Lung (tissue), 12 donors: ENCODE results near the gene RPS6KA2. TPM values are rescaled to one million over a fixed set of nuclear protein-coding genes. Genes with fewer than 3 reads are reported as not detected.

Source experiments
- ATAC-seq: fragments of 200-7000 bp; cut with Tn5 transposase; one replicate; pipeline ENCODE4 v1.9.1; 2020; ENCODE audit warnings: moderate number of reproducible peaks; ENCODE audit not compliant: insufficient read depth, low FRiP score
- DNase-seq, 3 donors: peaks; one replicate each; pipeline ENCODE4 v3.0.0-alpha.2; 2013 to 2017
- H3K27ac ChIP-seq, 2 donors: one replicate each; pipeline ENCODE4 v1.5.1; 2013; ENCODE audit warnings: mild to moderate bottlenecking in 2 of 2, moderate library complexity in 2 of 2, control low read depth in 1 of 2, inconsistent platforms in 1 of 2, low read depth in 1 of 2, low read length in 1 of 2
- H3K27me3 ChIP-seq, 3 donors: one replicate each; pipeline ENCODE4 v1.5.1; 2013; ENCODE audit warnings: low read length in 2 of 3; ENCODE audit not compliant: control insufficient read depth in 3 of 3, insufficient read depth in 3 of 3
- H3K36me3 ChIP-seq, 4 donors: one replicate each; pipeline ENCODE4 v1.5.1; 2013; ENCODE audit warnings: low read length in 4 of 4, mild to moderate bottlenecking in 1 of 4, moderate library complexity in 1 of 4; ENCODE audit not compliant: control insufficient read depth in 4 of 4, insufficient read depth in 4 of 4
- H3K4me1 ChIP-seq, 5 donors: one replicate each; pipeline ENCODE4 v1.5.1; 2013; ENCODE audit warnings: low read length in 5 of 5, mild to moderate bottlenecking in 2 of 5, moderate library complexity in 1 of 5; ENCODE audit not compliant: control insufficient read depth in 5 of 5, insufficient read depth in 5 of 5
- H3K4me3 ChIP-seq: one replicate; pipeline ENCODE4 v1.5.1; 2013; ENCODE audit warnings: mild to moderate bottlenecking, control low read depth, moderate library complexity
- H3K9ac ChIP-seq, 2 donors: one replicate each; pipeline ENCODE4 v1.5.1; 2013; ENCODE audit warnings: low read length in 2 of 2, control low read depth in 1 of 2; ENCODE audit not compliant: insufficient read depth in 1 of 2
- H3K9me3 ChIP-seq, 4 donors: one replicate each; pipeline ENCODE4 v1.5.1; 2013; ENCODE audit warnings: low read length in 3 of 4, mild to moderate bottlenecking in 1 of 4, moderate library complexity in 1 of 4; ENCODE audit not compliant: control insufficient read depth in 4 of 4, insufficient read depth in 3 of 4
- WGBS, 2 donors: extraction: QIAGEN DNeasy Blood & Tissue Kit; methylation state at CpG; one replicate each; pipeline ENCODE4 v1.1.7; 2013; 5-methylcytosine and 5-hydroxymethylcytosine counted together
- polyA plus RNA-seq, 2 donors: library from polyadenylated mRNA; stranded (reverse); fragments of 200-250 nt; gene quantifications; one replicate each; pipeline ENCODE4 v1.2.1, GENCODE V29; 2013
- total RNA-seq, 2 donors: library from RNA; depleted of rRNA in 1 of 2; stranded (reverse); fragments of >200 nt in 1 of 2; gene quantifications; one replicate each; pipeline ENCODE4 v1.2.1, GENCODE V29; 2014 to 2021
- TF ChIP-seq, protein P1 (sequence below): IDR thresholded peaks from 2 replicates; pipeline ENCODE4 v1.5.1; 2012; ENCODE audit warnings: mild to moderate bottlenecking; ENCODE audit errors: control extremely low read depth, extremely low read depth
- donor health status: control.
- donor health status: control.
- donor health status: Bipolar disorder and iron deficiency.
- donor health status: healthy.
- donor health status: DM: yes; HTN: yes; CAD: no.

Gene RPS6KA2
- total and polyA plus RNA-seq, 4 donors: 61.9 to 185 (median 105) TPM

DNA sequence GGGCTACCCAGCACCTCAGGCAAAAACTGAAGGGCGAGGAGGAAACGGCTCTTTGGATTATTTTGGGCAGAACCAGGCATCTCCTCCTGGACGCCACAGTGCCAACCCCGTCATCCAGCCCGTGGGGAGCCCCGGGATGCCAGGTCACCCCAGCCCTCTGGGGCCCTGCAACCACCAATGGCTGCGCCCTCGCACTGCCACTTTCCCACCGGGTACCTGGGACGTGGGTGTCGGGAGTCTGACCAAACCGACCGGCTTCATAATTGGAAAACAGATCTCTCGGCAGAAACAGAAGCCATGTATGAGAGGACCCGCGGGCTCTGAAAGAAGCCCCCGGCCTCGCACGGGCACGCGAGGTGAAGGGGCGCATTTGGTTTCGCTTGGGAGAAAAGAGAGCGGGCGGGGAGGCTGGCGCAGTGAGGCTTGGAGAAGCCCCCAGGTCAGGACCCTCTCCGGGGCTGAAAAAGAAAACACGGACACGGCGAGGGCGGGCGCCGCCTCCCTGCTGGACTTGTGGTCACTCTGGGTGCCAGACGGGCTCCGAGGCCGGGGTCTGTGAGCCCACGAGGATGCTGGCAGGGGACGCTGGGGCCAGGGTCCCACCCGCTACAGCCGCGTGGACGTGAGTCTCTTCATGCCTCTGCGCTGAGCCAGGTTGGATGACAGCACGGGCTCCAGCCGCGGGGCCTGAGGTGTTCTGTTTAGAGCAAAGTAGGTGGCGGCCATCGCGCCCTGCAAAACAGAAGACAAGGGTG is 214.7 kb downstream of the RPS6KA2 start:
- Histone ChIP-seq H3K9ac (no peak overlapping the region), H3K4me3 (no peak overlapping the region), H3K27me3 (no peaks in the 10 kb centered on the region), H3K9me3 (no peaks in the 10 kb centered on the region), H3K27ac (no peak overlapping the region), H3K36me3 (peaks cover 0 to 40% (median 7%) of the 10 kb centered on the region in 4 donors), H3K4me1 (peaks cover 0 to 4% (median 3%) of the 10 kb centered on the region in 5 donors)
- 94 to 96% methylated on average over 49 of the region's 49 CpGs for WGBS, 2 donors
- no peak for ATAC-seq
- TF ChIP-seq, protein P1, sequence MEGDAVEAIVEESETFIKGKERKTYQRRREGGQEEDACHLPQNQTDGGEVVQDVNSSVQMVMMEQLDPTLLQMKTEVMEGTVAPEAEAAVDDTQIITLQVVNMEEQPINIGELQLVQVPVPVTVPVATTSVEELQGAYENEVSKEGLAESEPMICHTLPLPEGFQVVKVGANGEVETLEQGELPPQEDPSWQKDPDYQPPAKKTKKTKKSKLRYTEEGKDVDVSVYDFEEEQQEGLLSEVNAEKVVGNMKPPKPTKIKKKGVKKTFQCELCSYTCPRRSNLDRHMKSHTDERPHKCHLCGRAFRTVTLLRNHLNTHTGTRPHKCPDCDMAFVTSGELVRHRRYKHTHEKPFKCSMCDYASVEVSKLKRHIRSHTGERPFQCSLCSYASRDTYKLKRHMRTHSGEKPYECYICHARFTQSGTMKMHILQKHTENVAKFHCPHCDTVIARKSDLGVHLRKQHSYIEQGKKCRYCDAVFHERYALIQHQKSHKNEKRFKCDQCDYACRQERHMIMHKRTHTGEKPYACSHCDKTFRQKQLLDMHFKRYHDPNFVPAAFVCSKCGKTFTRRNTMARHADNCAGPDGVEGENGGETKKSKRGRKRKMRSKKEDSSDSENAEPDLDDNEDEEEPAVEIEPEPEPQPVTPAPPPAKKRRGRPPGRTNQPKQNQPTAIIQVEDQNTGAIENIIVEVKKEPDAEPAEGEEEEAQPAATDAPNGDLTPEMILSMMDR: no peak
- DNase-seq: no peak

- no peak overlapping the region for H3K9ac ChIP-seq
- TF ChIP-seq, protein P1: no peak
- peaks cover 0 to 35% (median 4%) of the 10 kb centered on the region in 4 donors for H3K36me3 ChIP-seq
- WGBS, 2 donors: 73 to 76% methylated on average over 12 of the region's 12 CpGs
- no peak for DNase-seq
- H3K9me3 ChIP-seq: no peaks in the 10 kb centered on the region
- no peak overlapping the region for H3K27ac ChIP-seq
- ATAC-seq: no peak
- H3K27me3 ChIP-seq: no peaks in the 10 kb centered on the region
- no peak overlapping the region for H3K4me3 ChIP-seq
- peaks cover 0 to 4% (median 3%) of the 10 kb centered on the region in 5 donors for H3K4me1 ChIP-seq
Observed at GRCh38 chr6:166411721-166412151, 215.3 kb downstream of the RPS6KA2 start.

GRCh38 chr6:166411271-166411670 is 215.8 kb downstream of the RPS6KA2 start:
- no peak overlapping the region for H3K4me3 ChIP-seq
- H3K9me3 ChIP-seq: no peaks in the 10 kb centered on the region
- 86 to 91% methylated on average over 15 of the region's 15 CpGs for WGBS, 2 donors
- TF ChIP-seq, protein P1: no peak
- ATAC-seq: no peak
- peaks cover 0 to 33% (median 4%) of the 10 kb centered on the region in 4 donors for H3K36me3 ChIP-seq
- H3K9ac ChIP-seq: no peak overlapping the region
- no peak for DNase-seq
- H3K27me3 ChIP-seq: no peaks in the 10 kb centered on the region
- no peak overlapping the region for H3K27ac ChIP-seq
- H3K4me1 ChIP-seq: peaks cover 0 to 4% (median 3%) of the 10 kb centered on the region in 5 donors
